ENCODE data around the gene CATSPERB.
A peak's percentile ranks its signal among the peaks of the same experiment; 100 is the strongest.

The CATSPERB gene

DNA sequence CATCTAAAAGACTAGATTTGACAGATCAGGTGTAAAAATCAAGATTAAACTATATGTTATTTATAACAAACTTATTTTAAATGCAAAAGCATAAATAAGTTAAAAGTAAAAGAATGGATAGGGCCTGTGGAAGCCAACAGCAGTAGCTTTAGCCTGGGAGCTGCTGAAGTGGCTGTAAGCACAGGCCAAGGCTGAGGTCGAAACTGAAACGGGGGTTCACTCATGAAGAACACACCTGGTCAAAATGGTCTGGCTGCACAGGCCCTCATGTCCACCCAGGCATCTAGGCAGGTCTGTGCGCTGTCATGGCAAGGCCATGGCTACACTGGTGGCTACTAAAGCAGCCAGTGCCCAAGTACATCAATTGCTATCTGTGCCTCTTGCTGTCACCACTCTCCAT is 23.1 kb downstream of the CATSPERB start:
- TF ChIP-seq EZH2phosphoT487 (IDR thresholded peaks at IDR 0.05; ENCODE audit: borderline replicate concordance): no peak
- TF ChIP-seq, protein P1, sequence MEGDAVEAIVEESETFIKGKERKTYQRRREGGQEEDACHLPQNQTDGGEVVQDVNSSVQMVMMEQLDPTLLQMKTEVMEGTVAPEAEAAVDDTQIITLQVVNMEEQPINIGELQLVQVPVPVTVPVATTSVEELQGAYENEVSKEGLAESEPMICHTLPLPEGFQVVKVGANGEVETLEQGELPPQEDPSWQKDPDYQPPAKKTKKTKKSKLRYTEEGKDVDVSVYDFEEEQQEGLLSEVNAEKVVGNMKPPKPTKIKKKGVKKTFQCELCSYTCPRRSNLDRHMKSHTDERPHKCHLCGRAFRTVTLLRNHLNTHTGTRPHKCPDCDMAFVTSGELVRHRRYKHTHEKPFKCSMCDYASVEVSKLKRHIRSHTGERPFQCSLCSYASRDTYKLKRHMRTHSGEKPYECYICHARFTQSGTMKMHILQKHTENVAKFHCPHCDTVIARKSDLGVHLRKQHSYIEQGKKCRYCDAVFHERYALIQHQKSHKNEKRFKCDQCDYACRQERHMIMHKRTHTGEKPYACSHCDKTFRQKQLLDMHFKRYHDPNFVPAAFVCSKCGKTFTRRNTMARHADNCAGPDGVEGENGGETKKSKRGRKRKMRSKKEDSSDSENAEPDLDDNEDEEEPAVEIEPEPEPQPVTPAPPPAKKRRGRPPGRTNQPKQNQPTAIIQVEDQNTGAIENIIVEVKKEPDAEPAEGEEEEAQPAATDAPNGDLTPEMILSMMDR (conservative IDR thresholded peaks at IDR 0.05; ENCODE audit: low read length): no peak
- Histone ChIP-seq H2AFZ (ENCODE audit: low read length) (no peak overlapping the region), H3K4me2 (ENCODE audit: low read depth, low read length, poor library complexity, severe bottlenecking) (no peak overlapping the region), H3K79me2 (ENCODE audit: insufficient read depth, low read length) (no peaks in the 10 kb centered on the region), H3F3A (ENCODE audit: low read depth) (no peaks in the 10 kb centered on the region), H4K20me1 (ENCODE audit: insufficient read depth, low read length, poor library complexity, severe bottlenecking) (no peaks in the 10 kb centered on the region), H3K4me1 (ENCODE audit: insufficient read depth, low read length, poor library complexity, severe bottlenecking) (peaks cover 3% of the 10 kb centered on the region), H3K9me3 (ENCODE audit: insufficient read depth, low read depth, low read length) (peaks cover 5% of the 10 kb centered on the region; the same call in 1 of the 2 replicates), H3K9me2 (replicated peaks; ENCODE audit: low read depth, low read length) (no peaks in the 10 kb centered on the region), H3K27me3 (ENCODE audit: insufficient read depth, low read length, poor library complexity, severe bottlenecking) (no peaks in the 10 kb centered on the region), H3K36me3 (ENCODE audit: insufficient read depth, low read length) (no peaks in the 10 kb centered on the region), H3K4me3 (ENCODE audit: low read length, poor library complexity, severe bottlenecking) (no peak overlapping the region), H3K9ac (ENCODE audit: low read depth, low read length, poor library complexity, severe bottlenecking) (no peak overlapping the region)

GRCh38 chr14:91706996-91707395 is 24.9 kb downstream of the CATSPERB start:
- Histone ChIP-seq H3K36me3 (ENCODE audit: insufficient read depth, low read length) (no peaks in the 10 kb centered on the region), H3K27me3 (ENCODE audit: insufficient read depth, low read length, poor library complexity, severe bottlenecking) (no peaks in the 10 kb centered on the region), H3K9ac (ENCODE audit: low read depth, low read length, poor library complexity, severe bottlenecking) (no peak overlapping the region), H3K4me3 (ENCODE audit: low read length, poor library complexity, severe bottlenecking) (no peak overlapping the region), H3K4me2 (ENCODE audit: low read depth, low read length, poor library complexity, severe bottlenecking) (no peak overlapping the region), H3K9me3 (ENCODE audit: insufficient read depth, low read depth, low read length) (peaks cover 5% of the 10 kb centered on the region; the same call in 1 of the 2 replicates), H2AFZ (ENCODE audit: low read length) (0 out of 2 replicates have a peak overlapping the region, but pooled peaks have one; percentile 16), H3K4me1 (ENCODE audit: insufficient read depth, low read length, poor library complexity, severe bottlenecking) (no peaks in the 10 kb centered on the region), H3K79me2 (ENCODE audit: insufficient read depth, low read length) (no peaks in the 10 kb centered on the region), H3K9me2 (replicated peaks; ENCODE audit: low read depth, low read length) (no peaks in the 10 kb centered on the region), H4K20me1 (ENCODE audit: insufficient read depth, low read length, poor library complexity, severe bottlenecking) (no peaks in the 10 kb centered on the region), H3F3A (ENCODE audit: low read depth) (no peaks in the 10 kb centered on the region)
- TF ChIP-seq EZH2phosphoT487 (IDR thresholded peaks at IDR 0.05; ENCODE audit: borderline replicate concordance): no peak
- TF ChIP-seq, protein P1 (conservative IDR thresholded peaks at IDR 0.05; ENCODE audit: low read length): no peak

- H2AFZ ChIP-seq (ENCODE audit: low read length): no peak overlapping the region
- no peaks in the 10 kb centered on the region; the same call in 1 of the 2 replicates for H3K9me3 ChIP-seq (ENCODE audit: insufficient read depth, low read depth, low read length)
Measured at GRCh38 chr14:91694643-91695042, 37.2 kb downstream of the CATSPERB start.

More at GRCh38 chr14:91694643-91695042, 37.2 kb downstream of the CATSPERB start:
- H3K27me3 ChIP-seq (ENCODE audit: insufficient read depth, low read length, poor library complexity, severe bottlenecking): no peaks in the 10 kb centered on the region
- TF ChIP-seq, protein P1 (conservative IDR thresholded peaks at IDR 0.05; ENCODE audit: low read length): no peak
- no peak for TF ChIP-seq EZH2phosphoT487 (IDR thresholded peaks at IDR 0.05; ENCODE audit: borderline replicate concordance)
- H3K9me2 ChIP-seq (replicated peaks; ENCODE audit: low read depth, low read length): no peaks in the 10 kb centered on the region
- H3K4me3 ChIP-seq (ENCODE audit: low read length, poor library complexity, severe bottlenecking): no peak overlapping the region
- no peaks in the 10 kb centered on the region for H3F3A ChIP-seq (ENCODE audit: low read depth)
- H3K9ac ChIP-seq (ENCODE audit: low read depth, low read length, poor library complexity, severe bottlenecking): no peak overlapping the region
- no peaks in the 10 kb centered on the region for H3K4me1 ChIP-seq (ENCODE audit: insufficient read depth, low read length, poor library complexity, severe bottlenecking)
- no peaks in the 10 kb centered on the region for H3K79me2 ChIP-seq (ENCODE audit: insufficient read depth, low read length)
- no peak overlapping the region for H3K4me2 ChIP-seq (ENCODE audit: low read depth, low read length, poor library complexity, severe bottlenecking)
- H4K20me1 ChIP-seq (ENCODE audit: insufficient read depth, low read length, poor library complexity, severe bottlenecking): no peaks in the 10 kb centered on the region
- H3K36me3 ChIP-seq (ENCODE audit: insufficient read depth, low read length): no peaks in the 10 kb centered on the region
